ENCODE data around the gene TMEM108.

DNA sequence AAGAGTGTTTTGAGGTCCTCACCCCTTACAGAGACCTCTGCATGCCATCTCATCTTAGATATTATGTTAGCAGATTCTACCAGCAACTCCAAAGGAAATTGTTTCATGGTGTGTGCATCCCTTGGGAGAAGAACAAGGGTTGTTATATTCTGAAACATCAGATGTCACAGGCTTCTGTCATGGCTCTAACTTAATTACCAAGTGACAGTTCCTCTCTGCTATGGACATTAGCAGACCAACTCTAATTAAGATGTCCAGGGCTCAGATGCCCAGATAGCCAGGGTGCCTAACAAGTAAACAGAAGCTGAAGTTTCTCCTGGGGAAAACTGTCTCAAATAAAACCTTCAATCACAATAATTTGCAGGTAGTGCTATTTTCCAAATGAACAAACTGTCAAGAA is 208.6 kb downstream of the TMEM108 start:
- TF ChIP-seq CTCF (IDR thresholded peaks at IDR 0.05) (no peak), POLR2A (IDR thresholded peaks at IDR 0.05) (no peak)
